GM12873 (cell line): ENCODE measurements around the gene UNC5C.

Source experiments
- TF ChIP-seq, protein P1 (sequence below): IDR thresholded peaks from 2 replicates; pipeline ENCODE4 v1.5.1; 2012; ENCODE audit warnings: low read depth, mild to moderate bottlenecking, moderate library complexity, low read length, control low read depth; ENCODE audit not compliant: insufficient read depth; ENCODE audit errors: missing control alignments

Gene UNC5C

DNA sequence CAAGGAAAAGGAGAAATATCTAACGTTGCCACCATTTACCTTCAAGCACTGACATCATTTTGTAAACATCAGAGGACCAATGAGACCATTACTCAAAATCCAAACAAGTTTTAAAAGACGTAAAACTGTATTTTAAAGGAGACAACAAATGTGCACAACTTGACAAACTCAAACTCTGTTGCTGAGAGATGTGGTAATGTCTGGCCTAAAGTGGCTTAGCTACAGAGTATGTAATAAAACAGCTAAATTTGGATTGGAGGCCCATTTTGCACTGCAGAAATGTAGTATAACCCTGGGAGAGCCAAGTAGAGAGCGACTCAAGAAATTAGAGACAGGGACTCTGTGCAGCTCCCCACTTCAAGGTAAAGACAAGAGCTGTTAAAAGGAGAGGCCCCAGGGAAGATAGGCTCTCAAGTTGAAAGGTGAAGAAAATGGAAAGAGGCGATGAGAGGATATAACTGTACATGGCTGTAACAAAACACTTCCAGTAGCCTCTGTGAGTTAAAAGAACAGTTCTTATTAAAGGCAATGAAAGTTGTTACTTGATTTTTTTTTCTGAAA lies 20.3 kb downstream of the UNC5C start:
- TF ChIP-seq, protein P1, sequence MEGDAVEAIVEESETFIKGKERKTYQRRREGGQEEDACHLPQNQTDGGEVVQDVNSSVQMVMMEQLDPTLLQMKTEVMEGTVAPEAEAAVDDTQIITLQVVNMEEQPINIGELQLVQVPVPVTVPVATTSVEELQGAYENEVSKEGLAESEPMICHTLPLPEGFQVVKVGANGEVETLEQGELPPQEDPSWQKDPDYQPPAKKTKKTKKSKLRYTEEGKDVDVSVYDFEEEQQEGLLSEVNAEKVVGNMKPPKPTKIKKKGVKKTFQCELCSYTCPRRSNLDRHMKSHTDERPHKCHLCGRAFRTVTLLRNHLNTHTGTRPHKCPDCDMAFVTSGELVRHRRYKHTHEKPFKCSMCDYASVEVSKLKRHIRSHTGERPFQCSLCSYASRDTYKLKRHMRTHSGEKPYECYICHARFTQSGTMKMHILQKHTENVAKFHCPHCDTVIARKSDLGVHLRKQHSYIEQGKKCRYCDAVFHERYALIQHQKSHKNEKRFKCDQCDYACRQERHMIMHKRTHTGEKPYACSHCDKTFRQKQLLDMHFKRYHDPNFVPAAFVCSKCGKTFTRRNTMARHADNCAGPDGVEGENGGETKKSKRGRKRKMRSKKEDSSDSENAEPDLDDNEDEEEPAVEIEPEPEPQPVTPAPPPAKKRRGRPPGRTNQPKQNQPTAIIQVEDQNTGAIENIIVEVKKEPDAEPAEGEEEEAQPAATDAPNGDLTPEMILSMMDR, result no peak

DNA sequence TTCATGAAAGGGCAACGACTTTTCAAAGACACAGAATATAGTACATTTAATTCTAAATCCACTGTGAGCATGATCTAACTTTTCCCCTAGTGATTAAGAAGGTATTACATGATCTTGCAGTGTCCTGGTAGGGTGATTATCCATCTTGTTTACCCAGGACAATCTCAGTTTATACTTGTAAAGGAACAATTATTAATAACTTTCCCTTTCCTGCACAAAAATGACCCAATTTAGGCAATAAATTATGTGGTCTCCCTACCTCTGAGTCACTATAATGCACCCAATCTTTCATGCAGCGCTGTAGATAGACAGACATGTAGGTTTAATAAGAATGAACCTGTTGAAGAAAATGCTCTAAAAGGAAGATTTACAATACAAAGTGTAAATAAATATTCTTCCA lies 22.7 kb downstream of the UNC5C start:
- TF ChIP-seq, protein P1, result no peak

DNA sequence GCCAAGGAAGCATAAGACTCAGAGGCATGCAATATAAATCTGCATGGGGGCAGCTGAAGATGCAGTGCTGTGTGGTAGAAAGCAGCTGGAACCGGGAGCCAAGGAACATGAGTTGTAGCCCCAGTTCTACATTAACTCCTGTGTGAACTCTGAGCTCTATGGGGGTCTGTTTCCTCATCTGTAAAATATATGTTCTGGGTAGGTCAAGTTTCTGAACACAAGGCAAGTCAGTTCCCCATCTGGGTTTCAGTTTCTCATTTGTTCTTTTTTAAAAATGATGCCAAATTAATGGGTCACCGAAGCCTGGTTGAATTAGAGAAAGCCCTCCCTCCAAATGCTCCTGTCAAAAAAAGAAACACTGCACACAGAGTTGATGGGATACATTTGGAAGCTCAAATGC lies 24.0 kb downstream of the UNC5C start:
- TF ChIP-seq, protein P1, result no peak

DNA sequence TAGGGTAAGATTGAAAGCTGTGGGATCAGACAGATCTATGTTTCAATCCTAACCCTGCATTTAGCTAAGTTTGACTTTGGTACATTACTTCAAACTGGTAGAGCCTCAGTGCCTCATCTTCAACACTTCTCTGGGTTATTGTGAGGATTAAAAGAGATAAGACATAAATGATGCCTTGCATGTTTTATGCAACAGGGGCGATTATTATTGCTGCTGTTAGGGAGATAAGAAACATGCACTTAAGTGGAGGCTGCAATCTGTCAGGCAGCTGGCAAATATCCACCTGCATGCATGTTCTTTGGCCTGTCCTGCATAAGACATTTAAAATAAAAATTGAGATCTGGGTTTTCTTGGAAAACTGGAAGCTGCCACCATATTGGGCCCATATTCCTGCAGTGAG lies 24.6 kb downstream of the UNC5C start:
- TF ChIP-seq, protein P1, result no peak

DNA sequence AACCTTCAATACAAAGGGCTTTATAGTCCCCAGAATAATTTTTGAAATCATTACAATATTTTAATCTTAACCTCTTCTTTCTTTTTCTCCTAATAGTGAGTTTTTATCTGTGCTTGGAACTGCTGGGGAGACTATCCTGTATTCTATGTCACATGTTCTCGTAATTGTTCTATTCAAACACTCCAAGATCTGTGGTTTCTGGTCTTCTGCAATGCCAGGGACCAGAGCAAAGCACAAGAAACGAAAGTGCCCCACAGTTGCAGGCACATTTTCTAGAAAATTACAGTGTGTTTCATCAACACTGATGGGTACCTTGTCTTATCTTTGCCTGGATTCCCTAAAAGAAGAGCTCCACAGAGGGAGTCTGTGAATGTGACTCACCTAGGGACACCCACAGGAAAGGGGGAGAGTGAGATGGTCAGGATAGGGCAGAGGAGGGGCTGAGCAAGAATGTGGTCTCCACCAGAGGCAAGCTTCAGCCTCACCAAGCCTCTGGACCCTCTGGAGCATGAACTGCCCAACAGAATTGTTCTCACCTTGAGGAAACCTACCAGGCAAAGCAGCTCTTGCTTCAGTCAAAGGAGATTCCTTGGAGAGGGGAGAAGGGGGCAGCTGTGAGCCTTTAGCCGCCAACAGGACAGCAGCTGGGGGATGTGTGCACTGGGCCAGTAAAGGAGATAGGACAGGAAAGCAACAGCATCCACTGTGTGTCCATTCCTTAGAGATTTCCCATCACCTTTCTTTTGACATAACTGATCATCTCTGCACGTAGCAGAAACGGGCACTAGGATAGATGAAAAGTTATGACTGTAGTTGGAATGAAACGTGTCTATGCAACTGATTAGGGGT lies 25.9 kb downstream of the UNC5C start:
- TF ChIP-seq, protein P1, result no peak

DNA sequence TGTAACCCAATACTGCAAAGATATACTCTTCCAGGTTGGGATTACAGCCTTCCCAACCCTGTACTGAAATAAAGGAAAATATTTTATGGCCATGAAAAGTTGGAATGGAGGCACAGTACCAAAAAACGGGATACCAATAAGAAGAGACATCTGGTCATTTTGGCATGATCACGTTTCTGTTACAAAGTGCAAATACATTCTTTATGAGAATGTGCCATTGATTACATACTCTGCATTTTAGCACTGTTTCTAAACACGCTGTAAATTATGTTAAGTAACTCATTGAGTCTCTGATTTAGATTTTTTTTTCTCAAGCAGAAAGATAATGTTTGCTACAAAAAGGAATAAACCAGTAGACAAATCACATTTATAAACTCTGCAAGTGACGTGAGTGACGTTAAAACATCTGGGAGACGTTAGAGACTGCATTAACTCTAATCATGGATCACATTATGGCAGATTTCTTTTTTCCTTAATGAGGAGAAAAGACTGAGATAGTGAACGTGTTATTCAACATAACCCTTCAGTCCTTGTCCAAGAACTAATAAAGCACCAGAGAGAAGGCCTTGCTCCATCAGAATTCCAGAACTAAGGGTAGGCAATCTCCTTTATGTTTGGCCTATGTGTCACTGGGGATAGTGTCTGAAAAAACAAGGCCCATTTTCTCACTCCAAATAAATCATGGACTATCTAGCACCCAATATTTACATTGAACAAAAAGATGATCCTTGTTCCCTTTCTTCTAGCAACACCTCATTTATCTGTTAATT lies 31.0 kb downstream of the UNC5C start:
- TF ChIP-seq, protein P1, result no peak

DNA sequence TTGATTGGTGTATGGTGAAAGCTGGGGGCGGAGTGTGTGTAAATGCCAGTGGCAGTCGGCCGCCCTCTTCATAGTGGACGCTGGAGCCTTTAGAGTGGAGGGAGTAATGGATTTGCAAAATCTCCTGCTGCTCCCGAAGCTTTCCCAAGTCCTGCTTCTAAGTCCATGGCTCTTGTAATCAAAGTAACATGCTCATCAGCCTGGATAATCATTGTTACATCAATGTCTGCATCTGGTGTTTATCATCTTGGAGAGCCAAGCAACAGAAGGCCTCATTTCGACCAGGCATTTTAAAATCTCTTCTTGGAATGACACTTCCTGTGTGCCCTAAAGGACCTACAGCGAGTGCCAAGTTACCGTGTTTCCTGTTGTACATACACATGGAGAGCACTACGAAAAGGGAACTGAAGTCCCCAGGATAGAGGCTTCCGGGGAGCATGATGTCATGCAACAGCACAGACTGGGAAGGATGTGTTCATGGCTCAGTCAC lies 32.2 kb downstream of the UNC5C start:
- TF ChIP-seq, protein P1, result no peak
